A549 (cell line): Measurements from ENCODE around the gene ZNF358. TPM values are rescaled to one million over a fixed set of nuclear protein-coding genes. Genes with fewer than 3 reads are reported as not detected.

ENCODE experiments used
- ATAC-seq, 2 experiments: fragments of 200-7000 bp in 1 of 2; fragments of >200 bp in 1 of 2; cut with Nextera tagmentation in 1 of 2; cut with Tn5 transposase in 1 of 2; 3 replicates each; pipeline versions ENCODE4 v1.8.0 to v1.9.1; 2018 to 2020; ENCODE audit warnings: mild to moderate bottlenecking in 1 of 2, moderate library complexity in 1 of 2
- CTCF ChIA-PET: fragments of 300-600 bp; sonication (Branson Sonifier 250); formaldehyde crosslinking; extraction: SDS; loops from one replicate; lab custom pipeline; 2021; ENCODE audit warnings: antibody characterized with exemption, inconsistent platforms; lab: Yijun Ruan, JAX
- POLR2A ChIA-PET: fragments of 350-600 bp; formaldehyde crosslinking; extraction: SDS; loops from one replicate; lab custom pipeline; 2021; ENCODE audit warnings: antibody characterized with exemption, inconsistent platforms; lab: Yijun Ruan, JAX
- DNase-seq, 2 experiments: peaks; one replicate each; pipeline versions ENCODE4 v3.0.0 to v3.0.0-alpha.2; 2011 to 2016; ENCODE audit warnings: low read depth in 1 of 2, low spot score in 1 of 2
- FAIRE-seq: peaks from 2 replicates; lab custom pipeline; 2011; peaks lifted over from hg19 to GRCh38; lab: Jason Lieb, UNC
- H3K27ac ChIP-seq, 2 experiments: fragments of >200 bp; sonication (Bioruptor Twin); formaldehyde crosslinking; 3 replicates each; pipeline ENCODE4 v1.5.1; 2016 to 2017
- H3K4me1 ChIP-seq: fragments of >200 bp; sonication (Bioruptor Twin); formaldehyde crosslinking; 3 replicates; pipeline ENCODE4 v1.6.1; 2016
- H3K4me2 ChIP-seq: fragments of >200 bp; sonication (Bioruptor Twin); formaldehyde crosslinking; 3 replicates; pipeline ENCODE4 v1.6.1; 2016
- H3K4me3 ChIP-seq: fragments of >200 bp; sonication (Bioruptor Twin); formaldehyde crosslinking; 3 replicates; pipeline ENCODE4 v1.5.1; 2016
- H3K9me3 ChIP-seq: fragments of >200 bp; sonication (Bioruptor Twin); formaldehyde crosslinking; 3 replicates; pipeline ENCODE4 v1.6.1; 2016
- BHLHE40 ChIP-seq: IDR thresholded peaks from 2 replicates; pipeline ENCODE4 v1.6.1; 2012; ENCODE audit warnings: low read depth, low read length, inconsistent platforms
- CBX8 ChIP-seq: fragments of 200-600 bp; sonication (generic); IDR thresholded peaks from 2 replicates; pipeline ENCODE4 v1.6.1; 2016
- E2F6 ChIP-seq: IDR thresholded peaks from 2 replicates; pipeline ENCODE4 v1.6.1; 2012; ENCODE audit warnings: low read depth, borderline replicate concordance
- EHF ChIP-seq: fragments of 250-450 bp; sonication (Bioruptor Pico); IDR thresholded peaks from 2 replicates; pipeline ENCODE4 v1.5.0; 2020; ENCODE audit warnings: mild to moderate bottlenecking
- EP300 ChIP-seq, 2 experiments: fragments of >200 bp; sonication (Bioruptor Twin); formaldehyde crosslinking; IDR thresholded peaks; 2 replicates in 1 of 2; 3 replicates in 1 of 2; pipeline ENCODE4 v1.6.1; 2016 to 2017
- FOSL2 ChIP-seq, 2 experiments: fragments of 450-650 bp in 1 of 2; fragments of >200 bp in 1 of 2; sonication (Bioruptor Twin) in 1 of 2; formaldehyde crosslinking; IDR thresholded peaks; 2 replicates each; pipeline versions ENCODE4 v1.5.0 to v1.6.1; 2016 to 2020; ENCODE audit warnings: mild to moderate bottlenecking in 1 of 2, moderate library complexity in 1 of 2
- HES2 ChIP-seq: fragments of >200 bp; sonication (Bioruptor Twin); formaldehyde crosslinking; IDR thresholded peaks from 2 replicates; pipeline ENCODE4 v1.6.1; 2016
- HMGXB4 ChIP-seq: fragments of 250-450 bp; sonication (Bioruptor Pico); IDR thresholded peaks from 2 replicates; pipeline ENCODE4 v1.5.0; 2021; ENCODE audit warnings: mild to moderate bottlenecking, moderate library complexity, borderline replicate concordance
- HOXB13 ChIP-seq: fragments of 250-450 bp; sonication (Bioruptor Pico); IDR thresholded peaks from 2 replicates; pipeline ENCODE4 v1.5.0; 2020; ENCODE audit warnings: low read depth, mild to moderate bottlenecking, moderate library complexity
- HOXB5 ChIP-seq: fragments of 250-450 bp; sonication (Bioruptor Pico); IDR thresholded peaks from 2 replicates; pipeline ENCODE4 v1.5.0; 2020; ENCODE audit warnings: mild to moderate bottlenecking, moderate library complexity
- JUN ChIP-seq, 2 experiments: fragments of >200 bp; sonication (Bioruptor Twin); formaldehyde crosslinking; IDR thresholded peaks; 2 replicates in 1 of 2; 3 replicates in 1 of 2; pipeline ENCODE4 v1.6.1; 2016 to 2017
- JUNB ChIP-seq: fragments of >200 bp; sonication (Bioruptor Twin); formaldehyde crosslinking; IDR thresholded peaks from 2 replicates; pipeline ENCODE4 v1.6.1; 2016
- KDM5A ChIP-seq: fragments of 200-600 bp; sonication (generic); IDR thresholded peaks from 2 replicates; pipeline ENCODE4 v1.6.1; 2016; ENCODE audit warnings: antibody characterized with exemption, mild to moderate bottlenecking
- MAFK ChIP-seq: fragments of 450-650 bp; IDR thresholded peaks from 2 replicates; pipeline ENCODE4 v1.6.1; 2014; ENCODE audit not compliant: partially characterized antibody
- MAX ChIP-seq: IDR thresholded peaks from 2 replicates; pipeline ENCODE4 v1.6.1; 2012
- NPAS2 ChIP-seq: fragments of 250-450 bp; sonication (Bioruptor Pico); IDR thresholded peaks from 2 replicates; pipeline ENCODE4 v1.8.0; 2022; ENCODE audit warnings: mild to moderate bottlenecking, moderate library complexity, borderline replicate concordance
- PHF8 ChIP-seq: fragments of 200-600 bp; sonication (generic); IDR thresholded peaks from 2 replicates; pipeline ENCODE4 v1.6.1; 2016; ENCODE audit warnings: low read depth, mild to moderate bottlenecking, antibody characterized with exemption, moderate library complexity, borderline replicate concordance
- RARB ChIP-seq: fragments of 250-450 bp; sonication (Bioruptor Pico); IDR thresholded peaks from 2 replicates; pipeline ENCODE4 v1.8.0; 2021; ENCODE audit warnings: mild to moderate bottlenecking, moderate library complexity
- RCOR1 ChIP-seq: fragments of 150-350 bp; IDR thresholded peaks from 2 replicates; pipeline ENCODE4 v1.6.1; 2014; ENCODE audit warnings: antibody characterized with exemption, low read length, low read depth
- SMC3 ChIP-seq: fragments of >200 bp; sonication (Bioruptor Twin); formaldehyde crosslinking; IDR thresholded peaks from 3 replicates; pipeline ENCODE4 v1.6.1; 2018; ENCODE audit warnings: inconsistent platforms
- TFCP2L1 ChIP-seq: fragments of 250-450 bp; sonication (Bioruptor Pico); IDR thresholded peaks from 2 replicates; pipeline ENCODE4 v1.5.0; 2021; ENCODE audit warnings: mild to moderate bottlenecking
- ZC3H11A ChIP-seq: fragments of 450-650 bp; IDR thresholded peaks from 2 replicates; pipeline ENCODE4 v1.6.1; 2014; ENCODE audit warnings: antibody characterized with exemption, mild to moderate bottlenecking
- ZFP36 ChIP-seq: fragments of 450-650 bp; IDR thresholded peaks from 2 replicates; pipeline ENCODE4 v1.6.1; 2014; ENCODE audit warnings: borderline replicate concordance; ENCODE audit not compliant: partially characterized antibody
- WGBS: methylation state at CpG from one replicate; pipeline ENCODE4 v1.1.6; 2017; ENCODE audit errors: missing lambda C conversion rate; 5-methylcytosine and 5-hydroxymethylcytosine counted together
- polyA plus RNA-seq, 4 experiments: library from polyadenylated mRNA; depleted of rRNA in 3 of 4; stranded (reverse); fragments of >200 nt; fragmentation: RNase III in 1 of 4; extraction: RNeasy Plus Mini Kit Qiagen cat#74134 plus additional on column Dnase treatment in 1 of 4; gene quantifications; 2 replicates in 3 of 4; 3 replicates in 1 of 4; pipeline ENCODE4 v1.2.3, GENCODE V29; 2011 to 2017

Gene ZNF358
- polyA plus RNA-seq, 2 of the 4 experiments (the other 2 are of a cell fraction), result 9.5 to 14.0 TPM

- TF ChIP-seq HMGXB4, result no peak
- TF ChIP-seq FOSL2 (IDR thresholded peaks at IDR 0.05), result no peak
- no peak for TF ChIP-seq FOSL2 (CRISPR knock-in tag; IDR thresholded peaks at IDR 0.05)
- TF ChIP-seq EHF, result no peak
- TF ChIP-seq E2F6, result no peak
Measured at GRCh38 chr19:7516878-7517277, 975 bp downstream of the ZNF358 start (continued).

- no peak for ATAC-seq
- no peak for DNase-seq
- Histone ChIP-seq H3K27ac (no peak overlapping the region), H3K4me2 (no peak overlapping the region), H3K9me3 (no peaks in the 10 kb centered on the region), H3K4me1 (peaks cover 16% of the 10 kb centered on the region), H3K4me3 (no peak overlapping the region)
- TF ChIP-seq HES2, result no peak
- TF ChIP-seq ZC3H11A, result no peak
- TF ChIP-seq JUNB, result no peak
- TF ChIP-seq HOXB5 (CRISPR knock-in tag), result no peak
- no peak for TF ChIP-seq TFCP2L1 (CRISPR knock-in tag)
- TF ChIP-seq HOXB13, result no peak
- TF ChIP-seq JUN (IDR thresholded peaks at IDR 0.05), result no peak
- TF ChIP-seq RCOR1, result no peak
- no peak for TF ChIP-seq KDM5A
- no peak for TF ChIP-seq PHF8
- no peak for TF ChIP-seq EP300 (IDR thresholded peaks at IDR 0.05)
- no peak for TF ChIP-seq RARB
- no peak for TF ChIP-seq EHF
- no peak for TF ChIP-seq ZFP36
- TF ChIP-seq MAFK, result no peak
- no peak for TF ChIP-seq SMC3
- no peak for TF ChIP-seq MAX
- no peak for TF ChIP-seq NPAS2 (CRISPR knock-in tag)
- TF ChIP-seq BHLHE40, result no peak
- no peak for TF ChIP-seq CBX8
- CTCF ChIA-PET, result interaction anchor here (0.6 to 0.7 kb wide), 2 partner anchors 9 to 29 kb away, joined by 3 read pairs; no protein-coding TSS in a partner anchor
- 95% methylated on average over 34 of the region's 74 CpGs for WGBS
- no peak for FAIRE-seq
- POLR2A ChIA-PET, result interaction anchor here (1.1 kb wide), 1 partner anchor 31 kb away, joined by 3 read pairs; the partner anchor contains the start of gene PEX11G
Measured at GRCh38 chr19:7519361-7520130, 3.6 kb downstream of the ZNF358 start.
